SK-N-SH (cell line): ENCODE measurements around the gene CLASP1.

ENCODE experiments used
- POLR2AphosphoS5 ChIP-seq: IDR thresholded peaks from 2 replicates; pipeline ENCODE4 v1.6.1; 2012; ENCODE audit warnings: low read depth, low read length
- TF ChIP-seq, protein P1 (sequence below): fragments of 200-600 bp; sonication (generic); IDR thresholded peaks from 2 replicates; pipeline ENCODE4 v1.6.1; 2017; ENCODE audit warnings: antibody characterized with exemption, mild to moderate bottlenecking, moderate library complexity
- TF ChIP-seq, protein P2 (sequence below): fragments of 150-350 bp; IDR thresholded peaks from 2 replicates; pipeline ENCODE4 v1.6.1; 2017; ENCODE audit warnings: antibody characterized with exemption, low read length, low read depth, borderline replicate concordance

DNA sequence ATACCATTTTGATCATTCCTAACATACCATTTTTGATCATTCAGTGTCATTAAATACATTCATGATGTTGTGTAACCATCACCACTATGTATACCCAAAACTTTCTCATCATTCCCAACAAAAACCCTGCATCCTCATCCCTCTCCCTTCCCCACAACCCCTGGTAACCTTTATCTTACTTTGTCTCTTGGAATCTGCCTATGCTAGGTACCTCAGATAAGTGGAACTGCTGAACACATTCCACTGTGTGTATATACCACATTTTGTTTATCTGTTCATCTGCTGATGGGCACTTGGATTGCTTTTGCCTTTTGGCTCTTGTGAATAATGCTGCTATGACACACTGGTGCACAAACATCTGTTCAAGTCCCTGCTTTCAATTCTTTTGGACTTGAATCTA, 280.4 kb downstream of the CLASP1 start:
- TF ChIP-seq, protein P1, sequence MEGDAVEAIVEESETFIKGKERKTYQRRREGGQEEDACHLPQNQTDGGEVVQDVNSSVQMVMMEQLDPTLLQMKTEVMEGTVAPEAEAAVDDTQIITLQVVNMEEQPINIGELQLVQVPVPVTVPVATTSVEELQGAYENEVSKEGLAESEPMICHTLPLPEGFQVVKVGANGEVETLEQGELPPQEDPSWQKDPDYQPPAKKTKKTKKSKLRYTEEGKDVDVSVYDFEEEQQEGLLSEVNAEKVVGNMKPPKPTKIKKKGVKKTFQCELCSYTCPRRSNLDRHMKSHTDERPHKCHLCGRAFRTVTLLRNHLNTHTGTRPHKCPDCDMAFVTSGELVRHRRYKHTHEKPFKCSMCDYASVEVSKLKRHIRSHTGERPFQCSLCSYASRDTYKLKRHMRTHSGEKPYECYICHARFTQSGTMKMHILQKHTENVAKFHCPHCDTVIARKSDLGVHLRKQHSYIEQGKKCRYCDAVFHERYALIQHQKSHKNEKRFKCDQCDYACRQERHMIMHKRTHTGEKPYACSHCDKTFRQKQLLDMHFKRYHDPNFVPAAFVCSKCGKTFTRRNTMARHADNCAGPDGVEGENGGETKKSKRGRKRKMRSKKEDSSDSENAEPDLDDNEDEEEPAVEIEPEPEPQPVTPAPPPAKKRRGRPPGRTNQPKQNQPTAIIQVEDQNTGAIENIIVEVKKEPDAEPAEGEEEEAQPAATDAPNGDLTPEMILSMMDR = no peak
- TF ChIP-seq, protein P2, sequence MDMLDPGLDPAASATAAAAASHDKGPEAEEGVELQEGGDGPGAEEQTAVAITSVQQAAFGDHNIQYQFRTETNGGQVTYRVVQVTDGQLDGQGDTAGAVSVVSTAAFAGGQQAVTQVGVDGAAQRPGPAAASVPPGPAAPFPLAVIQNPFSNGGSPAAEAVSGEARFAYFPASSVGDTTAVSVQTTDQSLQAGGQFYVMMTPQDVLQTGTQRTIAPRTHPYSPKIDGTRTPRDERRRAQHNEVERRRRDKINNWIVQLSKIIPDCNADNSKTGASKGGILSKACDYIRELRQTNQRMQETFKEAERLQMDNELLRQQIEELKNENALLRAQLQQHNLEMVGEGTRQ = no peak
- TF ChIP-seq POLR2AphosphoS5 = no peak
